HG03103 (cell line): ENCODE data around the gene SELL.
"Not testable (repeated sequence)": the region's sequence is repeated elsewhere in the genome, so short reads cannot be mapped to it uniquely, and the experiment has no call there.

ENCODE experiments used
- ATAC-seq: cut with Tn5 transposase; IDR thresholded peaks from one replicate; pipeline ENCODE4 v1.9.1; 2021; ENCODE audit warnings: low read depth; ENCODE audit not compliant: unreplicated experiment

Gene SELL

DNA sequence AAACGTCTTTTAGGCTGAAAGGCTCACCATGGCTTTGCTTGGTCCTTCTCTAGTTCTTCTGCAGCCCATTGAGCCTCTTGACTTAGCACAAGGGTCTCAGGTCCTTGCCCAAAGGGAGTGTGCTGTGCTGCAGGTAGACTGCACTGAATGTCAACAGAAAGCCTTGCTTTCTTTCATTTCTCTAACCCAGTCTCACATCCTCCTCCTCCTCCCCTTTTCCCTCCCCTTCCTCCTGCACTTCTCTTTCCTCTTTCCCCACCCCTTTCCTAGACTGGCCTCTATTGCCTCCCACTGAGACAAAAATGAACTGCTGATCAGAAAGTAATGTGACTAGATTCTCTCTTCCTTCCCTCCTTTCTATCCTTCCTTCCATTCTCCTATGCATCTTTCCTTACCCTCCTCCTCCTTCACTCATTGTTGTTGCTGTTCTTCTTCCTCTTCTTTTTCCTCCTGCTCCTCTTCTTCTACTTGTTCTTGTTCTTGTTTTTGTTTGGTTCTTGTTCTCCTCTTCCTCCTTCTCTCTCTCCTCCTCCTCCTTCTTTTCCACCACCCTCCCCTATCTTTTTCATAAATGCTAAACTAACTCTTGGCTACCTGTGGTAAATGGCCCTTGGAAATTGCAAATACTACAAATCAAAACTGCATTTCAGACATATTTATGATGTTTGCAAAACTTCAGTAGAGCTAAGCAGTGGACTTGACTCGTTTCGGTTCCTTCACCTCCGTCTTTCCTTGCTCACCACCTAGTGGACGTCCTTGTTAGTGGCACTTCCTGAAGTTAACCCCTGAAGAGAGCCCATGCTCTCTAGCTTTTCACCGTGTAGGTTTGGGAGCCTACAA, at the start of gene SELL:
SELL (minus strand) TSS at position 152 of the 840 bp plus-strand sequence; CDS start at position 30, 122 bp downstream.
- ATAC-seq: peak; percentile 69

DNA sequence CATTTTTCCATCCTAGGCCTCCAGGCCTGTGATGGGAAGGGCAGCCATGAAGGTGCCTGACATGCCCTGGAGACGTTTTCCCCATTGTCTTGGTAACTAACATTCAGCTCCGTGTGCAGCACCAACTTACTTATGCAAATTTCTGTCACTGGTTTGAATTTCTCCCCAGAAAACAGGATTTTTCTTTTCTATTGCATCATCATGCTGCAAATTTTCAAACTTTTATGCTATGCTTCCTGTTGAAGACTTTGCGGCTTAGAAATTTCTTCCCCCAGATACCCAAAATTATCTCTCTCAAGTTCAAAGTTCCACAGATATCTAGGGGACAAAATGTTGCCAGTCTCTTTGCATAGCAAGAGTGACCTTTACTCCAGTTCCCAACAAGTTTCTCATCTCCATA, 47.6 kb upstream of the SELL start:
- ATAC-seq: no peak

DNA sequence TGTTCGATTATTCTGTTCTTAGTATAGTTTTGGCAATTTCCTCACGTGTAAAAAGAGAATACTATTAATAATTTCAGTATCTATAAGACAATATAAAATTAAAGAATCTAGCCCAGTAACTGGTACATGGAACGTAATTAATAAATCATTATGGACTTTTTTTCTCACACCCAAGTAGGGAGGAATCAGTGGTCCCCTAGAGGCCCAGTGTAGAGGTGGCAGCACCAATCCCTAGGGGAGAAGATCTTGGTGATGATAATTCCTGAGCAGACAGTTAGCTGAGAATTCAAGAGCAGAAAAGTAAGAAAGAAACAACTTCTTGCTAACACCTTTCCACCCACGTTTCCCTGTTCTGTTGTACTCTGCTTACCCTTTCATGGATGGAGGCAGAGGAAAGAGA, 42.1 kb upstream of the SELL start:
- no peak for ATAC-seq

DNA sequence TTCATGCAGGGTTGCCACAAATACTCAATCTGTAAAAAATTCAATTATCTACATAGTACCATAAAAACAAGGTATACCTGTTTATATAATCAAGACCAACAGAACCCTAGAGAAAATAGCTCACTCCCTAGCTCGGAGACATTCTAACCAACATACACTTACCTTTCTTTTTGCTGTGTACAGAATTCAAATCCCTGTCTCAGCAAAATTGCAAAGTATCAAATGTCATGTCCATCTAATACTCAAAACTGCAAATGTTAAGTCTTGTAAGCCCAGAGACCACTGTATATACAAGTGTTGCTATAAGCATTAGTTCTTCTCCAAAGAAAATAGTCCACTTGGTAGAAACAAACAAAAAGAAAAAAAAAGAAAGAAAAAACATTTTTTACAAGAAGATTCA, 38.6 kb upstream of the SELL start:
- ATAC-seq: no peak

DNA sequence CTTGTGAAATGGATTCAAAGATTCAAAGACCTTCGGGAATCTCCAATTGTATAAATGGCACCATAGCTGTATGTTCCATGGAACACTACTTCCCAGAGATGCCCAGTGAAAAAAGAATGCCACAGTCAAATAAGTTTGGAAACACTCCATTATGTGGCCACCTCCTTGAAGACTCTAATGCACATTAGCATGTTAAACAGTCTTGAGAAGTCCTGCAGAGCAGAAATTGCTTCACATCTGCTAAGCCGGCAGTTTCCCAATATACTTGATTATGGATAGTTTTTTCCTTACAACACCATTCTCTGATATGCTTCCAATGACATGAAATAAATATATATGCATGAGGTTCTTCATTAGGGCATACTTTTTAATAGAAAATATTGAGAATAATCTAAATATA, 35.1 kb upstream of the SELL start:
- no peak for ATAC-seq

DNA sequence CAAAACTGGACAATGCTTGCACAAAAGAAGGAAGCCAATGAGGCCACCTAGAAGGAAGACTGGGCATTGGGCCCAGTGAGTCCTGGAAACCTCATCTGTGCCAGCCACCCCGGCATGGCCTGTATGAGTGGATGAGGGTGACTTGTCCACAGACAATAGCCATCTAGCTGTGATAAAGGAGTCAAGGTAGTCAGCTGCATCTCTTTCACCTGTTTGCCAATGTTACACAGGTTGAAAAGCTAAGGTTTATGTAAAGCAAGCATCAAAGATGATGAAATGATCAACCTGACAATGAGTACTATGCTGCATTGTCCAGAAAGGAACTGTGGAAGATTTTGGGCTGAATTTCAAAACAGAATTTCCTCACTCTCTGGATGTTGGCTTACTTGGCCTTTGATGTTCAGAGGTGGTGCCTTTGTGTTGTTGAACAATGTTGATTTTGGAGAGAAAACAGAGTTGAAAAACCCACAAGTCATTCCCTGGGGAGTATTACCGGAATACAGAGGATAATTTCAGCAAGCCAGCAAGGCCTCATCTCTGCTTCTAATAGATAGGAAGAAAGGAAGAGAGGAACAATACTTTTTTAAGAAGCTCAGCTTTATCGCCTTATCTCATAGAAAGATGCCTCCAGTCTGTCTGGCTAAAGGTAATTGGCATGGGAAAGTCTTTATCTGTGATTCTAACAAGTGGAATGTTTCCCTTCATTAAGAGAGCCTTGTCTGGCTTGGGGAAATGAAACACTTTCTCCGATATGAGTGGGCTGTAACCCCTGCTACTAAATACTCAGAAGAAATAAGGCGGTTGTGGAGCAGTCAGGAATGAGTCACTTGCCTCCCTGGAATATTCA, 33.8 kb upstream of the SELL start:
- ATAC-seq: no peak

DNA sequence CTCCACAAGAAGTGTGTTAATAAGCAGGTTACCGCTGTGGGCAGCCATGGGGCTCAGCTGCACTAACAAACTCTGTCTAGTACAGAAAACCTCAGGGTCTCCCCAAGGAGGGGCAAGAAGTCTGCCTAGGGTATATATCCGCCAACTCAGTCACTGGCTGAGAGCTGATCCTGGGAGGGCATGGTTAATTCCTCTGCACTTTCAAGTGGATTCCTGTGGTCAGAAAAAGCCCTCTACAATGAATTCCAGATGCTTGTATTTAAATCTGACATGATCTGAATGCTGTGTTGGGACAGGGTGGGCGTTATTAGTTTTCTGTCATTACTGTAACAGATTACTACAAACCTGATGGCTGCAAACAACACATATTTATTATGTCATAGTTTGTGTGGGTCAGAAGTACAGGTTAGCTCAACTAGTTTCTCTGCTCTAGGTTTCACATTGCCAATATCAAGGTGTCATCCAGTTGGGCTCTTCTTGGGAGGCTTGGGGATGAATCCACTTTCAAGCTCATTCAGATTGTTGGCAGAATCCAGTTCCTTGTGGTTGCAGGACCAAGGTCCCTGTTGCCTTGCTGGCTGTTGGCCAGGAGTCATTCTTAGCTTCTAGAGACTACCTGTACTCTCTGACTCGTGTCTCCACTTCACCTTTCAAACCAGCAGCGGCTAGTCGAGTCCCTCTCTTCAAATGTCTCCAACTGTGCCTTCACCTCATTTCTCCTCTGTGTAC, 30.4 kb upstream of the SELL start:
- ATAC-seq: no peak

DNA sequence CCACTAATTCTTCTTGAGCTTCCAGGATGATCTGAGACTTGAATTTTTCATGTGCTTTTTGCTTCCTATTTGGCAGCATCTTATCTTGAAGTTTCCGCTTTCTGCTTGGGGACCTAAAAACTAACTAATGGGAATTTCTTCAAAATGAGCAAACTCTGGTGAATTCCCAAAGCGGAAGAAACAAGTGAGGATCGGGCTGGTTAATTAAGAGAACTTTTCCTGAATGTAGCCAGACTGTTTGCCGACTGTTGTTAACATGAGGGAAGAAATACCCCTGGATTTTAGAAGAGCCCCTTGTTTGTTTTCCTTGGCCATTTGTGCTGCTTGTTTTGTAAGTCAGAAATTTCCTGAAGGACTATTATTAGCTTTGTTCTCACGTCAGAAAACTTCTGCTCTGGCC, 28.6 kb upstream of the SELL start:
- ATAC-seq: no peak

DNA sequence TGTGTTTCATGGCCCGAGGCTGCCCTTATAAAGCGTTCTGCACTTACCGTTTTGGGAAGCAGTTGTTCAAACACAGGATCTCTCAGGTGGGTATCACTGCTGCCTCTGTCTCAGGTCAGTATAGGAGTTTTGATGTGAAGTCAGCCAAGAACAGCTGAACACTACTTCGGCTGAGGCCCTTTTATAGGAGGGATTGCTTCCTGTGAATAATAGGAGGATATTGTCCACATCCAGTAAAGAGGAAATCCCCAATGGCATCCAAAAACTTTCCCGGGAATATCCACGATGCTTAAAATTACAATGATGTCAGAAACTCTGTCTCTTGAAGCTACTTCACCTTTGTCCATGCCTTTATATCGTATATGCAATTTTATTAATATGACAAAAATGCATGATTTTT, 22.5 kb upstream of the SELL start, which contains the start of gene SELE:
SELE (minus strand) TSS at position 156 of the 400 bp plus-strand sequence. CDS start 467 bp downstream, outside the sequence.
- ATAC-seq: no peak

DNA sequence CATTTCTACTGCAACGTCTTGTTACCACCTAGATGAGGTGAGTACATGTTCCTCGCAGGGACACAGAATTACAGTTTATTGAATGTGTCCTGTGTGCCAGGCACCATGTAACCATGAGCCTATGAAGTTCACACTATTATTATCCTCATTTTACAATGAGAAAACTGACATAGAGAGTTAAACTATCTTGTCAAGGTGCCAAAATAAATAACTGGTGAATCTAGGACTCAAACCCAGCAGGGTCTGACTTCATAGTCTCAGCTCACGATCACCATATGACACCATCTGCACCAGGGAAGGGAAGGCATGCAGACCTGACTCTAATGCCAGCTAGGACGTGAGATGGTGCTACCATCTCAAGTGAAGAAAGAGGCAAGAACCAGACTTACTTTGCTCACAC, 20.0 kb upstream of the SELL start:
- no peak for ATAC-seq

DNA sequence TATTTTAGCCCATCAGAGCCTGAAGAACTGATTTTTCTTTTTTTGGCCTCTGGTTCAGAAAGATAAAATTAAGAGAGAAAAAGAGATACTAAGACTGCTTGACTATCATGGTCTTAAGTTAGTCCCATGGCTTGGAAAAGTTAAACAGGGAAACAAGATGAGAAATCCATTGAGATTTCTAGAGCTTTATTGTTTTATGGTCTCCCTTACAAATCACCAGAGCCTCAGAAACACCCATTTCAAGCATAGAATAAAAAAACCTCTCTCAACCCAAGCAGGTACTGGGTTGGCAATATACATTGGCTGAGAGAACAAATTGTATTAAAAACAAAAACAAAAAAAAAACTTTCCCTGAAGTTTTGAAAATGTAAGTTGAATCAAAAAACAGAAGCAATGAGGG, 18.6 kb upstream of the SELL start:
- no peak for ATAC-seq

DNA sequence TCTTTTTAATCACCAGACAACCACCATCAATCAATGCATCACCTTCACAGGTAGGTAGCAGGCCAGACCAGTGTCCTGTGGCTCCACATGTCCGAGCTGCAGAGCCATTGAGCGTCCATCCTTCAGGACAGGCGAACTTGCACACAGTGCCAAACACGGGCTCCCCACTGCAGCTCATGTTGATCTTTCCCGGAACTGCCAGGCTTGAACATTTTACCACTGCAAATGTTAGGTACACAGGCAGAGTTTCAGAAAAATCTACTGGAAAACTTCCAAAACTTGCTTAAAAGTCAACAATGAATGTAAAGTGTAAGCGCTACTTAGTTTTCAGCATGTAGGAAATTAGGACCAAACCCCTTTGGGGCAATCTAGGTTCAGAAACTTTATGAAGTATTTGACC, 15.9 kb upstream of the SELL start:
- ATAC-seq: no peak

DNA sequence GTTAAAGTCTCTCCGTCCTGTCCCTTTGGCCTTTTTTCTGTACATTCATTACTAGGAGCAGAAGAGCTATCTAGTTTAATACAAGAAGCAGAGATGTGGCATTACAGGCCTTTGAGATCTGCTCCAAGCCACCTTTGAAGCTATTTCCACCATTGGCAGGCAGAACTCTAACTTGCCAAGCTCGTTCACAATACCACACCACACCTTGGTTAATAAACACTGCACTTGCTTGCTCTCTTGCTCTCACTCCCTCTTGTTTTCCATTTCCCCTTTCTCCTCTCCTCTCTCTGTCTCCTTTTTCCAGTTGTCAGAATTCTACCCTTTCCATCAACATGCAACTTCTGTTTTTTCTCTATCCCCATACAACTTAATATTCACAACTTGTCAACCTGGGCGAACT, 15.4 kb upstream of the SELL start:
- no peak for ATAC-seq

DNA sequence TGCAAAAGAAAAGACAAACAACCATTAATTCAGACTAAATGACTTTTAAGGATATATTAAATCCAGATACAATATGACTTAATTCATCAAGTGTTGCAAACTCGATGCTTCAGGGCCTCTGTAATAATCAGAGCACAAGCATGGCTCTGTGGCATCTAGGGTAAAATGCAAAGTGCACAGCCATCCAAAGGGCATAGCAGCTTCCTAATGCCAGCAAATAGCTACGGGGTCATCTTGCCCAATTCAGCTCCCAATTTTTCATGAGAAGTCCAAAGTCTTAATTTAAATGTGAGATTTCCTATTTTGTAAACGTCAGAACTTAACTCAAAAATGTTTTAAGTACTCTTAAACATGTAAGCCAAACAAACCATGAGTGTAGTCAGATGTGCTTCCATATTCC, 14.5 kb upstream of the SELL start:
- no peak for ATAC-seq

DNA sequence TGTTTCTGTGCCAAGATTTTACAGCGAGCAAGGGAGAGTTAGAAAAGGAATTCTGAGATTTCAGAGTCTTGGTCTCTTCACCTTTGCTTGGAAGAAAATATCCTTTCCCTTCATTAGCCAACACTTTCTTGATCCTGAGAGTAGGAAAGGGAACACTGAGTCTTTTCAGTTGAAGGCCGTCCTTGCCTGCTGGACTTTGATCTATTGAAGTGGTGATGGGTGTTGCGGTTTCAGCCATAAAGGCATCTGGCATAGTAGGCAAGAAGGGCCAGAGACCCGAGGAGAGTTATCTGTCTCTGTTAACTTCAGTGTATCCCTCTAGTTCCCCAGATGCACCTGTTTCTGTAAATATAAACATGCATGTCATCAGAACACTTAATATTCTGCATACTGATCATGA, 12.7 kb upstream of the SELL start:
- ATAC-seq: no peak

DNA sequence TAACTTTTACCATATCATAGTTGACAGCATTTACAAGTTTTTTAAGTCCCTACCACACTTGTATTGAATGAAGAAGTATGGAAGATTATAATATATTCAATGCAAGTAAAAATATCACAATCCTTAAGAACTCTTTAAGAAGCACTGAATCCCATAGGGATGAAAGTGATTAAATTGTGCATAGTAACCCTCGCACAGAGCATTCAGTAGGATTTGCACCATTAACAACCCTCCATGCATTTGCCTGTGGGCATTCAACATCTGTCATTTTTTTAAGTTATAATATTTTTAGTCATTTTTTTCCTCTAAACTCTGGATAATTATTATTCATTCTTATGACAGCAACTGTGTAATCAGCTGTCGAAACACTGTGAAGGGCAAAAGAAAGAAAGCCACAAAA, 12.3 kb upstream of the SELL start:
- ATAC-seq: no peak

DNA sequence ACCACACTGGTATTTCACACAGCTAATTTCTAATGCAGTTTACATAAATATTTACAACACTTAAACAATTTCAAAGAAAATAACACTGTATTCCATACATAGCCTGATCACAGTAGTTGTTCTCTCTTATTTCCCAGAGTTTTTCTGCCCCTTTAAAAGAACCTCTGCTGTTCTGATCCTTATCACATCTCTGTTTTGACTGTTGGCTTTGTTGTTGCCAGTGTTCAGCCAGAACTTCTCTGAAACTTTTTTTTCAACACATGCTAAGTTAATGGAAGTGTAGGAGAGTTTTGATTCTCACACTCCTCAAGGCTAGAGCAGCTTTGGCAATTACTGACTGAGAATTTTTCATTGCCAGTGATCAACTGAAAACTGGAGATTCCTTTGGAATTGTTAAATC, 11.4 kb upstream of the SELL start:
- ATAC-seq: no peak

DNA sequence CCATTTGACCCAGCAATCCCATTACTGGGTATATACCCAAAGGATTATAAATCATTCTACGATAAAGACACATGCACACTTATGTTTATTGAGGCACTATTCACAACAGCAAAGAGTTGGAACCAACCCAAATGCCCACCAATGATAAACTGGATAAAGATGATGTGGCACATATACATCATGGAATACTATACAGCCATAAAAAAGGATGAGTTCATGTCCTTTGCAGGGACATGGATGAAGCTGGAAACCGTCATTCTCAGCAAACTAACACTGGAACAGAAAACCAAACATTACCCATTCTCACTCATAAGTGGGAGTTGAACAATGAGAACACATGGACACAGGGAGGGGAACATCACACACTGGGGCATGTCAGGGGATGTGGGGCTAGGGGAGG, 3.7 kb upstream of the SELL start:
- not testable (repeated sequence) for ATAC-seq

DNA sequence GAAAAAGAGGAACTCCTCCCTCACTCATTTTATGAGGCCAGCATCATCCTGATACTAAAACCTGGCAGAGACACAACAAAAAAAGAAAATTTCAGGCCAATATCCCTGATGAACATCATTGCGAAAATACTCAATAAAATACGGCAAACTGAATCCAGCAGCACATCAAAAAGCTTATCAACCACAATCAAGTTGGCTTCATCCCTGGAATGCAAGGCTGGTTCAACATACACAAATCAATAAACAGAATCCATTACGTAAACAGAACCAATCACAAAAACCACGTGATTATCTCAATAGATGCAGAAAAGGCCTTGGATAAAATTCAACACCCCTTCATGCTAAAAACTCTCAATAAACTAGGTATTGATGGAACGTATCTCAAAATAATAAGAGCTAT, 1.7 kb upstream of the SELL start:
- not testable (repeated sequence) for ATAC-seq

DNA sequence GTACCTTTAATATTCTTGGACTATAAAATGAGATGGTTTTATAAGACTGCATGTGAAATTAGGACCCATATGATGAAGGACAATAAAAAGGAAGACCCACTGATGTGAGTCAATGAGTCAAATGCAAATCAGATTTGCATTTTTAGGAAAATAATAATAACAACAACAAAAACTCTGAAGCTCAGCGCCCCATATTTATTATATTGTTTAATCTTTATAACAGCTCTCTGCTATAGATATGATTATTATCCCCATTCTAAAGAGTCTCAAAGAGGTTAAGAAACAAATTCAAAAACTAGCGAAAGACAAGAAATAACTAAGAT, 850 bp upstream of the SELL start:
- no peak for ATAC-seq

DNA sequence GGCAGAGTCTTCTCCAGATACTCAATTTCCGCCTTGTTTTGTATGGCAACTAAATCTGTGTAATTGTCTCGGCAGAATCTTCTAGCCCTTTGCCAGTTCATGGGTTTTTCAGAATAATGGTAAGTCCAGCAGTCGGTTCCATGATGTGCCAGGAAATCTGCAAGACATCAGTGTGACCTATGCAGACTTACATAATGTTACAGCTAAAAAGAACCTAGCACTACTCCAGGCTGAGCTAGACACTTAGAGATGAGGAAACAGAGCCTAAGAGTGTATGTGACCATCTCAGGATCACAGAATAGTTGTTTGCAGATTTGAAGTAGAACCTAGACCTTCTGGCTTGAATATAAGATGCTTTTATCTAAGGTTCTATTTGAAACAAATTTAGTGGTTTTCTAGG, 2.8 kb downstream of the SELL start:
- ATAC-seq: no peak
